A549 (cell line): Measurements from ENCODE around the gene IGFN1. TPM values are rescaled to one million over a fixed set of nuclear protein-coding genes. Genes with fewer than 3 reads are reported as not detected.

Experiments
- ATAC-seq, 2 experiments: fragments of 200-7000 bp in 1 of 2; fragments of >200 bp in 1 of 2; cut with Nextera tagmentation in 1 of 2; cut with Tn5 transposase in 1 of 2; 3 replicates each; pipeline versions ENCODE4 v1.8.0 to v1.9.1; 2018 to 2020; ENCODE audit warnings: mild to moderate bottlenecking in 1 of 2, moderate library complexity in 1 of 2
- CTCF ChIA-PET: fragments of 300-600 bp; sonication (Branson Sonifier 250); formaldehyde crosslinking; extraction: SDS; loops from one replicate; lab custom pipeline; 2021; ENCODE audit warnings: antibody characterized with exemption, inconsistent platforms; lab: Yijun Ruan, JAX
- POLR2A ChIA-PET: fragments of 350-600 bp; formaldehyde crosslinking; extraction: SDS; loops from one replicate; lab custom pipeline; 2021; ENCODE audit warnings: antibody characterized with exemption, inconsistent platforms; lab: Yijun Ruan, JAX
- DNase-seq, 2 experiments: peaks; one replicate each; pipeline versions ENCODE4 v3.0.0 to v3.0.0-alpha.2; 2011 to 2016; ENCODE audit warnings: low read depth in 1 of 2, low spot score in 1 of 2
- FAIRE-seq: peaks from 2 replicates; lab custom pipeline; 2011; peaks lifted over from hg19 to GRCh38; lab: Jason Lieb, UNC
- H3K27ac ChIP-seq, 2 experiments: fragments of >200 bp; sonication (Bioruptor Twin); formaldehyde crosslinking; 3 replicates each; pipeline ENCODE4 v1.5.1; 2016 to 2017
- H3K4me1 ChIP-seq: fragments of >200 bp; sonication (Bioruptor Twin); formaldehyde crosslinking; 3 replicates; pipeline ENCODE4 v1.6.1; 2016
- H3K4me2 ChIP-seq: fragments of >200 bp; sonication (Bioruptor Twin); formaldehyde crosslinking; 3 replicates; pipeline ENCODE4 v1.6.1; 2016
- H3K4me3 ChIP-seq: fragments of >200 bp; sonication (Bioruptor Twin); formaldehyde crosslinking; 3 replicates; pipeline ENCODE4 v1.5.1; 2016
- H3K9me3 ChIP-seq: fragments of >200 bp; sonication (Bioruptor Twin); formaldehyde crosslinking; 3 replicates; pipeline ENCODE4 v1.6.1; 2016
- CHD4 ChIP-seq: fragments of 200-600 bp; sonication (generic); IDR thresholded peaks from 2 replicates; pipeline ENCODE4 v1.6.1; 2016; ENCODE audit warnings: antibody characterized with exemption, mild to moderate bottlenecking, borderline replicate concordance
- ELK1 ChIP-seq: fragments of 150-350 bp; IDR thresholded peaks from 2 replicates; pipeline ENCODE4 v1.6.1; 2014; ENCODE audit warnings: low read depth, mild to moderate bottlenecking, low read length
- FOXS1 ChIP-seq: fragments of 250-450 bp; sonication (Bioruptor Pico); IDR thresholded peaks from 2 replicates; pipeline ENCODE4 v1.5.0; 2020; ENCODE audit warnings: mild to moderate bottlenecking, moderate library complexity
- HDAC2 ChIP-seq: fragments of 200-600 bp; sonication (generic); IDR thresholded peaks from 2 replicates; pipeline ENCODE4 v1.6.1; 2016
- JUN ChIP-seq, 2 experiments: fragments of >200 bp; sonication (Bioruptor Twin); formaldehyde crosslinking; IDR thresholded peaks; 2 replicates in 1 of 2; 3 replicates in 1 of 2; pipeline ENCODE4 v1.6.1; 2016 to 2017
- JUNB ChIP-seq: fragments of >200 bp; sonication (Bioruptor Twin); formaldehyde crosslinking; IDR thresholded peaks from 2 replicates; pipeline ENCODE4 v1.6.1; 2016
- MYC ChIP-seq: IDR thresholded peaks from 2 replicates; pipeline ENCODE4 v1.6.1; 2012; ENCODE audit warnings: mild to moderate bottlenecking, inconsistent platforms, low read length, improper control_type of control experiment, borderline replicate concordance
- RAD21 ChIP-seq, 2 experiments: fragments of >200 bp in 1 of 2; sonication (Bioruptor Twin) in 1 of 2; formaldehyde crosslinking in 1 of 2; IDR thresholded peaks in 1 of 2; conservative IDR thresholded peaks in 1 of 2; 2 replicates in 1 of 2; 3 replicates in 1 of 2; pipeline ENCODE4 v1.6.1; 2012 to 2018; ENCODE audit warnings: inconsistent platforms in 1 of 2
- RARB ChIP-seq: fragments of 250-450 bp; sonication (Bioruptor Pico); IDR thresholded peaks from 2 replicates; pipeline ENCODE4 v1.8.0; 2021; ENCODE audit warnings: mild to moderate bottlenecking, moderate library complexity
- REST ChIP-seq: fragments of 200-600 bp; sonication (generic); IDR thresholded peaks from 2 replicates; pipeline ENCODE4 v1.6.1; 2016; ENCODE audit warnings: antibody characterized with exemption, mild to moderate bottlenecking, moderate library complexity
- RNF2 ChIP-seq: fragments of 200-600 bp; sonication (generic); IDR thresholded peaks from 2 replicates; pipeline ENCODE4 v1.6.1; 2016; ENCODE audit warnings: low read depth, mild to moderate bottlenecking, antibody characterized with exemption, moderate library complexity, borderline replicate concordance
- SREBF2 ChIP-seq: fragments of 450-650 bp; IDR thresholded peaks from 2 replicates; pipeline ENCODE4 v1.6.1; 2014; ENCODE audit warnings: mild to moderate bottlenecking, moderate library complexity
- ZC3H11A ChIP-seq: fragments of 450-650 bp; IDR thresholded peaks from 2 replicates; pipeline ENCODE4 v1.6.1; 2014; ENCODE audit warnings: antibody characterized with exemption, mild to moderate bottlenecking
- ZSCAN20 ChIP-seq: fragments of 250-450 bp; sonication (Bioruptor Pico); IDR thresholded peaks from 2 replicates; pipeline ENCODE4 v1.8.0; 2022; ENCODE audit warnings: mild to moderate bottlenecking, moderate library complexity
- WGBS: methylation state at CpG from one replicate; pipeline ENCODE4 v1.1.6; 2017; ENCODE audit errors: missing lambda C conversion rate; 5-methylcytosine and 5-hydroxymethylcytosine counted together
- polyA plus RNA-seq, 4 experiments: library from polyadenylated mRNA; depleted of rRNA in 3 of 4; stranded (reverse); fragments of >200 nt; fragmentation: RNase III in 1 of 4; extraction: RNeasy Plus Mini Kit Qiagen cat#74134 plus additional on column Dnase treatment in 1 of 4; gene quantifications; 2 replicates in 3 of 4; 3 replicates in 1 of 4; pipeline ENCODE4 v1.2.3, GENCODE V29; 2011 to 2017
- TF ChIP-seq, protein P1 (sequence below): fragments of >200 bp; sonication (Bioruptor Twin); formaldehyde crosslinking; IDR thresholded peaks from 2 replicates; pipeline ENCODE4 v1.6.1; 2016

The IGFN1 gene
- polyA plus RNA-seq, 2 of the 4 experiments (the other 2 are of a cell fraction): 0.03 to 4.7 TPM

DNA sequence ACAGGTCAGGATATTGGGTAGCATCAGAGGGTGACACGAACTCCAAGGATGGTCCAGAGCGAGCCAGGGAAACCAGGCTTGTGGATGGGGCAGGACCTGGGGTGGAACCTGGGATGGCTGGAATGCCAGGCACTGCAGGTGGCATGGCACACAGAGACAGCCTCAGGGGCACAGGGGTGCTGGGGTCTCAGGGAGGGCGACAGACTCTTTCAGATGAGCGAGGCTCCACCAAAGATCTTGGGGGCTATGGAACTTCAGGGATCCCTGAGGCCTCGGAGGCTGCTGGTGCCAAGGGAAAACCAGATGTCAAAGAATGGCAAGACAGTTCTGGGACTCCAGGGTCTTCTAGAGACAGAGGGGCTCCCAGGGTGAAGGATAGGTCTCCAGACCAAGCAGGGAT is 21.4 kb downstream of the IGFN1 start:
- DNase-seq (no peak), ATAC-seq (no peak), FAIRE-seq (no peak)
- Histone ChIP-seq H3K4me3 (no peak overlapping the region), H3K27ac (no peak overlapping the region), H3K4me2 (no peak overlapping the region), H3K9me3 (no peaks in the 10 kb centered on the region), H3K4me1 (no peaks in the 10 kb centered on the region)
- POLR2A ChIA-PET: no interaction called here
- TF ChIP-seq ELK1 (no peak), ZSCAN20 (CRISPR knock-in tag) (no peak)
- CTCF ChIA-PET: no interaction called here
- 36% methylated on average over 5 of the region's 5 CpGs for WGBS

- ChIA-PET CTCF (interaction anchor here (1.5 kb wide), 1 partner anchor 11 kb away, joined by 4 read pairs; no protein-coding TSS in a partner anchor), POLR2A (no interaction called here)
- no peak for FAIRE-seq
- no peak for TF ChIP-seq JUN (IDR thresholded peaks at IDR 0.05)
- TF ChIP-seq REST: no peak
- TF ChIP-seq, protein P1, sequence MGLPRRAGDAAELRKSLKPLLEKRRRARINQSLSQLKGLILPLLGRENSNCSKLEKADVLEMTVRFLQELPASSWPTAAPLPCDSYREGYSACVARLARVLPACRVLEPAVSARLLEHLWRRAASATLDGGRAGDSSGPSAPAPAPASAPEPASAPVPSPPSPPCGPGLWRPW: no peak
- no peak for TF ChIP-seq HDAC2
- TF ChIP-seq SREBF2: no peak
- no peak for TF ChIP-seq CHD4
- TF ChIP-seq RAD21 (conservative IDR thresholded peaks at IDR 0.05 in 1 of 2, IDR thresholded peaks at IDR 0.05 in 1 of 2): no peak
- no peak overlapping the region for H3K27ac ChIP-seq
- DNase-seq: no peak
- no peaks in the 10 kb centered on the region for H3K4me1 ChIP-seq
- H3K4me2 ChIP-seq: no peak overlapping the region
- H3K4me3 ChIP-seq: no peak overlapping the region
- H3K9me3 ChIP-seq: no peaks in the 10 kb centered on the region
- 81% methylated on average over 8 of the region's 8 CpGs for WGBS
- no peak for ATAC-seq
Measured at GRCh38 chr1:201212461-201213055, 21.9 kb downstream of the IGFN1 start.

DNA sequence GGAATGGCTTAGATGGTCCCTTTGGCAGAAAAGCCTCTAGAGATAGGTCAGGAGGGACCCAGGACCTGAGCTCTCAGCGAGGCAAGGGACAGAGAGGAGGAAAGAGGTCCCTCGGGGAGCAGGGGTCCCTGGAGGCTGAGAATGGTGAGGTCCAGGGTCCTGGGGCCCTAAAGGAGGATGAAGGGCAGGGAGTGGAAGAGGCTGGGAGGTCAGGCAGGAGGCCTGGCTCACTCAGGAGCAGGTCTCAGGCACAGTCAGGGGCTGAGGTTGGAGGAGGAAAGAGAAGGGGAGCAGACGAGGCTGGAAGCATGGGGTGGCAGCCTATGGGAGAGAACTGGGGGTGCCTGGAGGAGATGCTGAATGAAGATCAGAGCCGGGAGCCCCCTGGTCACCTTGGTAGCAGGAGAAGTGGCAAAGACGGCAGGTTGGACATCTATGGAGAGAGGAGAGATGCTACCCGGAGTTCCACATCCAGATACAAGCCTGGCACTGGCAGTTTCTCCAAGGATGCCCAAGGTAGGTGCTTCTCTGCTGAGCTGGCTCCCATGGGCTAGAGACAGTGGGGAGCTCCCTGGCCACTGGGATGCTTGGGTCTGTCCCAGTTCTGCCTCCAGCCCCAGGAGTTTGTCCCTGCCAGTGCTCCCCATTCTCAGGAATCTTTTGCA is 22.6 kb downstream of the IGFN1 start:
- WGBS: 34% methylated on average over 6 of the region's 6 CpGs
- ChIA-PET POLR2A (no interaction called here), CTCF (interaction anchor here (1.5 kb wide), 1 partner anchor 10 kb away, joined by 4 read pairs; no protein-coding TSS in a partner anchor)
- TF ChIP-seq MYC (no peak), RARB (CRISPR knock-in tag) (no peak), JUN (IDR thresholded peaks at IDR 0.05) (no peak), RNF2 (no peak), FOXS1 (CRISPR knock-in tag) (no peak), ELK1 (no peak), JUNB (no peak), ZC3H11A (no peak)
- Histone ChIP-seq H3K4me2 (no peak overlapping the region), H3K9me3 (no peaks in the 10 kb centered on the region), H3K27ac (no peak overlapping the region), H3K4me3 (no peak overlapping the region), H3K4me1 (no peaks in the 10 kb centered on the region)
- no peak for DNase-seq
- FAIRE-seq: no peak
- ATAC-seq: no peak
